HG02885 (cell line): ENCODE measurements around the gene HHIPL1.

Experiments used
- ATAC-seq: cut with Tn5 transposase; IDR thresholded peaks from one replicate; pipeline ENCODE4 v1.9.1; 2021; ENCODE audit warnings: mild to moderate bottlenecking; ENCODE audit not compliant: unreplicated experiment, poor library complexity

HHIPL1 gene

GRCh38 chr14:99704037-99704436 is 59.1 kb downstream of the HHIPL1 start:
- no peak for ATAC-seq

DNA sequence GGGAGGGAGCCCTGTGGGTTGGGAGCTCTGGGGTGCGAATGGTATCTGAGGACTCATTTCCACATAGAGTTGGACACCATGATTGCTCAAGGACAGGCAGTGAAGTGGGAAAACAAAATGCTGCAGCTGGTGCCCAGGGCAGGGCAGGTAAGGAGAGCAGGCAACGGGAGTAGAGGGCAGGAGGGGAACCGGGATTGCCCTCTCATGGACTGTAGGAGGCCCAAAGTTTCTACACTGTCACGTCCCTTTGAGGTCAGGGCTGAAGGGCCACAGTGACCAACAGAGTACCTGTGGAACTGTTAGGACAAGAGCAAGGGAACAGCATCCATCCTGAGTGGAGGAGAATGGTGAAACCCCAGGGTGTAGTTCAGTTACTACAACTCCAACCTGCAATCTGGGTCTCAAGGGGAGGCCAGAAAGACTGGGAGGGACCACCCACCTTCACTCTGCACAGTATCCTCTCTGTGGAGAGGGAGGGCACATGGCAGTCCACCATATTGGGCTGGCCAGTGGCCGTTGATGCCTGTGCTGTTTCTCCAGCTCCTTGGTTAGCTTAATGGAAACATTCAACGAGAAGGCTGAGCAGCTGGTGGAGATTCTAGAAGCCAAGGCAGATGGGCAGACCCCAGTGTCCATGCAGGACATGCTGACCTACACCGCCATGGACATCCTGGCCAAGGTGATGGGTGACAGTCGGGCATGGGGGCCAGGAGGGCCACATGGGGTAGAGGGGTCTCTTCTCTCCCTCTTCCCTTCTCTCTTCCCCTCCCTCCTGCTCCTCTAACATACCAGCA is 61.4 kb downstream of the HHIPL1 start:
- ATAC-seq: no peak

DNA sequence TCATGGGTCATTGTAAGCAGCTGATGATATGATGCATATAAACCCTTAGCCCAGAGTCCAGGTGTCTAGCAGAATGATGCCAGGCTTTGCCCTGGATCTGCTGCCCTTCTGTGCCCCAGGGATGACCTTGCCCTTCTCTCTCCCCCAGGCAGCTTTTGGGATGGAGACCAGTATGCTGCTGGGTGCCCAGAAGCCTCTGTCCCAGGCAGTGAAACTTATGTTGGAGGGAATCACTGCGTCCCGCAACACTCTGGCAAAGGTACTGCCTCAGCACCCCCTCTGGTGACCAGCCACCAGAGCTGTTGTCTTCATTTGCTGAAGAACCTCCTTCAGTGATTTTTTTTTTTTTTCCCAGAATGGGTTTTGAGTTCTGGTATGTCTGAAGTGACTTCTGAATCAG is 62.5 kb downstream of the HHIPL1 start:
- ATAC-seq: no peak

DNA sequence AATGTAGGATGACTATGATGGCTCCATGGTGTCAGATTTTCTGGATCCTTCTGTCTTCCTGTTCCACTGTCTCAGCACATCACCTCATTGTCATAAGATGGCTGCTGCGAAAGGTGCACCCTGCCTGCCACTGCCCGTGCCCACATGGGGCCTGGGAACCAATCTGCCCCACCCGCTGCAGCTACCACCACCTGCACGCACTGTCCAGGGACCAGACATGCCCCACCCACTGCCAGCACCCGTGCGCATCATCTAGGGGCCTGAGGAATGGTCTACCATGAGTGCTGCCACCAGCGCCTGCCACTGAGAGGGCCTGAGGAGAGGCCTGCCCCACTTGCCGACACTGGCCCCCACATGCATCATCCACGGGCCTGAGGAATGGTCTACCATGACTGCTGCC is 63.0 kb downstream of the HHIPL1 start:
- no peak for ATAC-seq

- ATAC-seq: no peak
Observed at GRCh38 chr14:99708449-99708848, 63.5 kb downstream of the HHIPL1 start.

DNA sequence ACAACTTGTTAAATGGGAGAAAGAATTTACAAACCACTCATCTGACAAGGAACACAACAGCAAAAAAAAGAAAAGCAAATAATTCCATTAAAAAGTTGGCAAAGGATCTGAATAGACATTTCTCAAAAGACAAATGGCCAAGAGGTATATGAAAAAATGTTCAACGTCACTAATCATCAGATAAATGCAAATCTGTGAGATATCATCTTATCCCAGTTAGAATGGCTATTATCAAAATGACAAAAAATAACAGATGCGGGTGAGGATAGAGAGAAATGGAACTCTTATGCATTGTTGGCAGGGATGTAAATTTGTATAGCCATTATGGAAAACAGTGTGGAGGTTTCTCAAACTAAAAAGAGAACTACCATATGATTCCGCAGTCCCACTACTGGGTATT is 69.0 kb downstream of the HHIPL1 start:
- ATAC-seq: no peak

DNA sequence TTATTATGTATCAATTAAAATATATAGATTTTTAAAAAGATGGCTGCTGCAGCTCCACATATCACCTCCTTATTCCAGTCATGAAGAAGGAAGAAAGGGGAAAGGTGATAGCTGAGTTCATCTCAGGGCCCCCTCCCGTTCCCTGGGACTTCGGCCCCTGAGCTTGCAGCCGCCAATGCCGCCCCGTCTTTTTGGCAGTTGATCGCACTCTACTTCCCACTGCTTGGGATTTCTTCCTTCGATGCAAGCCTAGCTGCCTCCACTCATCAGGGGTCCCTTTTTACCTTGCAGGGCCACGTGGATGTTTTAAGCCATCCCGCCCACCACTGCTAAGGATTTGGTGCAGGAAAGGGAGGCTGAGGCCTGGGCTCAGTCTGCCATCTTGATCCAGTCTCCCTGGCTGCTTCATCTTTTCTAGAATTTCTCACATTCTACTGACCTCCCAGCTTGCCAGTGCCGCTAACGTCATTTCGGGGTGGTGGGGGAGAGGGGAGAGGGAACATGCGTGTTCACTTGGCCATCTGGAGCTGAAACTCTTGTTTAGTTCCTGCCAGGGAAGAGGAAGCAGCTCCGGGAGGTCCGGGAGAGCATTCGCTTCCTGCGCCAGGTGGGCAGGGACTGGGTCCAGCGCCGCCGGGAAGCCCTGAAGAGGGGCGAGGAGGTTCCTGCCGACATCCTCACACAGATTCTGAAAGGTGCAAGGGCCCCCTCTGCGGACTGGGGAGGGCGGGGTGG is 70.5 kb downstream of the HHIPL1 start:
- ATAC-seq: no peak

DNA sequence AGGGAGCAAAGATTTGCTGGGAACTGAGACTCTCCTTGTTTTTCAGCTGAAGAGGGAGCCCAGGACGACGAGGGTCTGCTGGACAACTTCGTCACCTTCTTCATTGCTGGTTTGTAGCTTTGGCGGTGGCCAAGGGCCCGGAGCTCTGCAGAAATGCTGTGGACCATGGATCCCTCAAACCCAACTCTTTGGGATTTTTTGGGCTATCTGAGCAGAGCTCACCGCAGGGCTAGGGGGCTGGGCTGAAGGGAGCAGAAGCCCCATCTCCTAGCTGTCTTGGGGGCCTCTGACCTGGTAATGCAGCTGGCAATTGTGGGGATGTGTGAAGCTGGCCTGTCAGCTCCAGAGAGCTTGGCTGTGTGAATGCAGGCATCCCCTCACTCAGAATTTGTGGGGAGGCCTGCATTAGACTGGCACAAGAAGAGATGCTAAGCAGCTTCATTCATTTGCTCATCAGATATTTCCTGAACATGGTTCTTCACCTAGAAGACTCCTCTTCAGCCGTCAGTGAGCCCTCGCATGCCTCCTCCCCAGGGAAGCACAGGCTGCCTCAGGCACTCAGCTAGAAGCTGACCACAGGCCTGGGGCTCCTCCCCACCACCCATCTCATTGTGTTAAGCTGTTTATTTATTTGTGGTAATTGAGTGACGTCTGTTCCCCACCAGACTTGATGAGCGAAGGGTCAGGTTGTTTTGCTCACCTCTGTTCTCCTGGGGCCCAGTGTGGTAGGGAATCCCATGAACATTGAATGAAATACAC is 71.3 kb downstream of the HHIPL1 start:
- ATAC-seq: no peak

GRCh38 chr14:99716850-99717681 is 72.1 kb downstream of the HHIPL1 start:
- ATAC-seq: no peak

GRCh38 chr14:99717682-99718013 is 72.7 kb downstream of the HHIPL1 start:
- no peak for ATAC-seq

- ATAC-seq: peak; percentile 95
Observed at GRCh38 chr14:99718031-99718810, 73.3 kb downstream of the HHIPL1 start.

- peak; percentile 48 for ATAC-seq
Observed at GRCh38 chr14:99718811-99719192, 73.9 kb downstream of the HHIPL1 start.

GRCh38 chr14:99720941-99721791 is 76.2 kb downstream of the HHIPL1 start:
- no peak for ATAC-seq

- no peak for ATAC-seq
Observed at GRCh38 chr14:99721792-99722516, 77.0 kb downstream of the HHIPL1 start.

DNA sequence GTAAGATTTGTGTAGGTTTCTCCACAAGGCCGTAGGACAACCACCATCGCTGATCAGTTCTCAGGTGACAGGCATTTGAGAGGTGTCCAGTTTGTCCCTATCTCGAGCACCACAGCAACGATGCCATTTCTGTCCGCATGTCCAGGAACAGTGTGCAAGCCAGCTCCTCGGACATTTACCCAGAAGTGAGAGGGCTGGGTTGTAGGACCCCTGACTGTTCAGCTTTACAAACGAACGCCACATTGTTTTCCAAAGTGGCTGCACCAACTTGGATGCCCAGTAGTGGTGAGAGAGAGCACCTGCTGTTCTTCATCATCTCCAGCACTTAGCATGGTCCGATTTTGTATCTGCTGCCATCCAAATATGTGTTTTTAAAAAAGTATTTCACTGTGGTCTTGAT is 77.8 kb downstream of the HHIPL1 start:
- ATAC-seq: no peak

DNA sequence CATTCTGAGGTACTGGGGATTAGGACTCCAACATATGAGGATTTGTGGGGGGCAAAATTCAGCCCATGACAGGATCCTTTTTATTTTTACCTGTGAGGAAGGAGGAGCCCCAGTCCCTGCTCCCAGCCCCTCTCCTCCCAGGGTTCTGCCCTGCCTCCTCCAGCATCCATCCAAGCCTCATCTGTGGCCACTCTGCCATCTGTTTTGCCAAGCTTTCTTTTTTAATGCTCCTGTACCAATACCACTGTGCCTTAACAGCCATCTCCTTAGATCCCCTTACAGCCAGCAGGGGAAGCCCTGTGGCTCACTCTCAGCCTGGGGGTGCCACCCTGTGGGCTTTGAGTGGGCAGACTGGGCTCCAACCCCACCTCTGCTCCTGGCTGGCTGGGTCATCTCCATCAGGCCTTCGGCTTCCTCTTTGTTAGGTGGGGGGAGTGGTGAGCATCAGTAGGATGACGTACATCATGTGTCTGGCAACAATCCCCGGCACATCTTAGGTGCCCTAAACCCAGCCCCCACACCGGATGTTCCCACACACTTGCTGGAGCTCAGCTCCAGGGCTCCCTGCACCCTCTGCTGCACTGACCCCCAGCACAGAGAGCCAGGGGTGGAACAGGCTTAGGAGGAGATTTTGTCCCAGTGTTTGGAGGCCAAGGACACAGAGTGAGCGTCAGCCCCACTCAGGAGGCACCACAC is 79.4 kb downstream of the HHIPL1 start:
- ATAC-seq: no peak

GRCh38 chr14:99724939-99725773 is 80.2 kb downstream of the HHIPL1 start:
- no peak for ATAC-seq
